Activated T-cell treated with anti-CD3 and anti-CD28 coated beads for 48 hours (primary cell): ENCODE results near the gene LAPTM5.
A peak's percentile ranks its signal among the peaks of the same experiment; 100 is the strongest.

Source experiments
- DNase-seq: peaks from one replicate; pipeline ENCODE4 v3.0.0-alpha.2; 2020; ENCODE audit warnings: low read depth

Gene LAPTM5

GRCh38 chr1:30728832-30729638, 28.5 kb downstream of the LAPTM5 start:
- no peak for DNase-seq

- no peak for DNase-seq
These were observed 29.2 kb downstream of the LAPTM5 start for GRCh38 chr1:30728340-30728739.

- DNase-seq, result no peak
These were observed 29.8 kb downstream of the LAPTM5 start for GRCh38 chr1:30727824-30728223.

GRCh38 chr1:30726773-30727684, 30.5 kb downstream of the LAPTM5 start:
- no peak for DNase-seq

GRCh38 chr1:30726236-30726635, 31.3 kb downstream of the LAPTM5 start:
- no peak for DNase-seq

GRCh38 chr1:30725450-30726095, 32.0 kb downstream of the LAPTM5 start:
- DNase-seq, result no peak

- no peak for DNase-seq
These were observed 32.7 kb downstream of the LAPTM5 start for GRCh38 chr1:30724655-30725421.

GRCh38 chr1:30724175-30724574, 33.4 kb downstream of the LAPTM5 start:
- DNase-seq, result no peak

GRCh38 chr1:30723331-30723755, 34.2 kb downstream of the LAPTM5 start, which contains the start of gene MATN1:
Gene MATN1, minus strand, starts transcription at chr1:30723585. Its CDS starts 34 bp downstream, at chr1:30723551.
- DNase-seq, result no peak

GRCh38 chr1:30721812-30722537, 35.6 kb downstream of the LAPTM5 start:
- no peak for DNase-seq

GRCh38 chr1:30721341-30721793, 36.2 kb downstream of the LAPTM5 start:
- no peak for DNase-seq

- DNase-seq, result no peak
These were observed 37.0 kb downstream of the LAPTM5 start for GRCh38 chr1:30720271-30721223.

- no peak for DNase-seq
These were observed 37.9 kb downstream of the LAPTM5 start for GRCh38 chr1:30719406-30720270.

GRCh38 chr1:30718636-30719405, 38.8 kb downstream of the LAPTM5 start:
- peak; percentile 76 for DNase-seq

- peak; percentile 99 for DNase-seq
These were observed 39.4 kb downstream of the LAPTM5 start for GRCh38 chr1:30718091-30718635.

- no peak for DNase-seq
These were observed 40.9 kb downstream of the LAPTM5 start for GRCh38 chr1:30716646-30717045.

GRCh38 chr1:30715886-30716285, 41.7 kb downstream of the LAPTM5 start:
- no peak for DNase-seq

- DNase-seq, result peak; percentile 21
These were observed 42.4 kb downstream of the LAPTM5 start for GRCh38 chr1:30715216-30715615.
